KMS-11 (cell line): Measurements from ENCODE around the gene ITGA1.

ENCODE experiments used
- H2AFZ ChIP-seq: fragments of 200-600 bp; sonication (generic); 2 replicates; pipeline ENCODE4 v1.6.1; 2016; ENCODE audit warnings: antibody characterized with exemption, mixed run types, low read depth
- H3K27ac ChIP-seq: fragments of 200-600 bp; sonication (generic); 2 replicates; pipeline ENCODE4 v1.6.1; 2016; ENCODE audit warnings: mild to moderate bottlenecking, mixed run types
- H3K27me3 ChIP-seq: fragments of 200-600 bp; sonication (generic); 2 replicates; pipeline ENCODE4 v1.6.1; 2017; ENCODE audit warnings: mild to moderate bottlenecking, low read depth, mixed run types, moderate library complexity; ENCODE audit not compliant: insufficient read depth
- H3K36me3 ChIP-seq: fragments of 200-600 bp; sonication (generic); 2 replicates; pipeline ENCODE4 v1.6.1; 2017; ENCODE audit warnings: mild to moderate bottlenecking, mixed run types; ENCODE audit not compliant: insufficient read depth
- H3K4me1 ChIP-seq: fragments of 200-600 bp; sonication (generic); 2 replicates; pipeline ENCODE4 v1.6.1; 2016; ENCODE audit warnings: mild to moderate bottlenecking, low read depth, mixed run types; ENCODE audit not compliant: poor library complexity, severe bottlenecking
- H3K4me2 ChIP-seq: fragments of 200-600 bp; sonication (generic); 2 replicates; pipeline ENCODE4 v1.7.0; 2016; ENCODE audit warnings: mild to moderate bottlenecking, mixed run types
- H3K4me3 ChIP-seq: fragments of 200-600 bp; sonication (generic); IDR thresholded peaks from 2 replicates; pipeline ENCODE4 v1.6.1; 2017; ENCODE audit warnings: low read depth, low read length, mixed read lengths; ENCODE audit not compliant: insufficient read depth
- H3K79me2 ChIP-seq: fragments of 200-600 bp; sonication (generic); 2 replicates; pipeline ENCODE4 v1.6.1; 2016; ENCODE audit warnings: low read depth, mixed run types; ENCODE audit not compliant: insufficient read depth
- H3K9ac ChIP-seq: fragments of 200-600 bp; sonication (generic); 2 replicates; pipeline ENCODE4 v1.6.1; 2016; ENCODE audit warnings: mild to moderate bottlenecking, mixed run types
- H4K20me1 ChIP-seq: fragments of 200-600 bp; sonication (generic); 2 replicates; pipeline ENCODE4 v1.6.1; 2016; ENCODE audit warnings: mild to moderate bottlenecking, mixed run types; ENCODE audit not compliant: insufficient read depth
- TF ChIP-seq, protein P1 (sequence below): fragments of 200-600 bp; sonication (generic); conservative IDR thresholded peaks from 2 replicates; pipeline ENCODE4 v1.6.1; 2017; ENCODE audit warnings: low read depth, mild to moderate bottlenecking, antibody characterized with exemption, low read length, moderate library complexity, mixed read lengths

The ITGA1 gene

DNA sequence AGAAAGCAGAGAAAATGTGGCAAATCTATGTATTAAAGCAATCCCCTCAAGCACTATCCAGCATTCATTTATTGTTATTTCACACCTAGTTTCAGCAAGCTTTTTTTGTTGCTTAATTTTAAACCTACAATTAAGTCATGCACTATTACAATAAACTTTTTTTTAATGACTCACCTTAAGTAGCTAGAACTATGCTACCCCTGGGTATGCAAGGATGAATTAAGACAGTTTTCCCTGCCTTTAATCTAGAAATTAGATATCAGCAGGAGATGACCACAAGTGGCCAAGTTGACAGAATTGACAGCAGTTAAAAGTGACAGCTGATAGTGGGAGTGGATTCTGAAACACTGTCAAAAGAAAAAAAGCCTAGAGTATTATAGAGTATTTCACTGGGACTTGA, 20.0 kb downstream of the ITGA1 start:
- H3K27ac ChIP-seq: no peak overlapping the region

DNA sequence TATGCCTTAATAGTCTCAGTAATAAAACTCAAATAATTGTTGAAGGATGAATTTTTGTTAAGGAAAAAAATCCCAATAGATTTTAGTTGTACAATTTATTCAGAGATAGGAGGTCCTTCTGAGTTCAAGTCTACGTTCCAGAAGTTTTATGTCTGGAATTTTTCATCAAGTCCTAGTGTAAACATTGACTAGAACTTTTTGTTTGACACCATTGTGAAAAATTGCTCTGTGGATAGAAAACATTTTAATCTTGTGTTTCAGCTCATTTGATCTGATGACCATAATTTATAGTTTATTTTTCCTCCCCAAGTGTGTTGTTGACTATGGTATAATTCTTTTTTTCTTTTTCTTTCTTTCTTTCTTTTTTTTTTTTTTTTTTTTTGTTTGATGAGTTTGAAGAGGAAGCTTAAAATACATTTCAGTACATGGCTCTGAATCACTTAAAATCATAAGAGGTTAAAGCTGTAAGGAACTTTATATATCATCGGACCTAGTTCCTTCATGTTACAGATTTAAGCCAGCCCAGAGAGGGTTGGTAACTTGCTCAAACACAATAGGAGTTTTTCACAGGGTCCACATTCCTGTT, 20.7 kb downstream of the ITGA1 start:
- H3K27me3 ChIP-seq: no peaks in the 10 kb centered on the region
- H3K9ac ChIP-seq: no peak overlapping the region
- TF ChIP-seq, protein P1, sequence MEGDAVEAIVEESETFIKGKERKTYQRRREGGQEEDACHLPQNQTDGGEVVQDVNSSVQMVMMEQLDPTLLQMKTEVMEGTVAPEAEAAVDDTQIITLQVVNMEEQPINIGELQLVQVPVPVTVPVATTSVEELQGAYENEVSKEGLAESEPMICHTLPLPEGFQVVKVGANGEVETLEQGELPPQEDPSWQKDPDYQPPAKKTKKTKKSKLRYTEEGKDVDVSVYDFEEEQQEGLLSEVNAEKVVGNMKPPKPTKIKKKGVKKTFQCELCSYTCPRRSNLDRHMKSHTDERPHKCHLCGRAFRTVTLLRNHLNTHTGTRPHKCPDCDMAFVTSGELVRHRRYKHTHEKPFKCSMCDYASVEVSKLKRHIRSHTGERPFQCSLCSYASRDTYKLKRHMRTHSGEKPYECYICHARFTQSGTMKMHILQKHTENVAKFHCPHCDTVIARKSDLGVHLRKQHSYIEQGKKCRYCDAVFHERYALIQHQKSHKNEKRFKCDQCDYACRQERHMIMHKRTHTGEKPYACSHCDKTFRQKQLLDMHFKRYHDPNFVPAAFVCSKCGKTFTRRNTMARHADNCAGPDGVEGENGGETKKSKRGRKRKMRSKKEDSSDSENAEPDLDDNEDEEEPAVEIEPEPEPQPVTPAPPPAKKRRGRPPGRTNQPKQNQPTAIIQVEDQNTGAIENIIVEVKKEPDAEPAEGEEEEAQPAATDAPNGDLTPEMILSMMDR: no peak

More for the DNA sequence above, 20.0 kb downstream of the ITGA1 start:
- H2AFZ ChIP-seq: no peak overlapping the region
- no peak overlapping the region for H3K4me2 ChIP-seq
- TF ChIP-seq, protein P1: no peak
- H3K79me2 ChIP-seq: peaks cover 21% of the 10 kb centered on the region
- 0 out of 2 replicates have a peak, but pooled peaks cover 2% of the 10 kb centered on the region for H3K36me3 ChIP-seq
- H3K27me3 ChIP-seq: no peaks in the 10 kb centered on the region
- H4K20me1 ChIP-seq: peaks cover 9% of the 10 kb centered on the region; the same call in 1 of the 2 replicates
- H3K4me1 ChIP-seq: peaks cover 19% of the 10 kb centered on the region
- no peak overlapping the region for H3K4me3 ChIP-seq
- H3K9ac ChIP-seq: no peak overlapping the region

DNA sequence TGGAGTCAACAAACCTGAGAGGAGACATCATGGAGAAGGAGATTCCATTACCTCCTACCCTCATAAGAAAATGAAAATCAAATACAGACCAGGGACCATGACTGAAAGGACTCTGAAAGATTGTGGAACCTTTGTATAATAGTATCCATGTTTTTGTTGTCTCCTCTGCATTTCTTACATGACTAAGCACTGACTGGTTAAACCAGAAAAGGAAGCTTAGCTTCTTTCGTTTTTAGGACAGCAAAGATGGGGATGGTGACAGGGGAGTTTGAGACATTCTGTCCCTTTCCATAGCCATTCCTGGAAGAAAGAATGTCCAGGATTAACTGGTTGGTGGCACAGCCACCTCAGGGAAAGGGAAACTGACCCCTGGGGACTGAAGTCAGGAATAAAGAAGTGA, 22.2 kb downstream of the ITGA1 start:
- Histone ChIP-seq H3K27me3 (no peaks in the 10 kb centered on the region), H3K4me3 (no peak overlapping the region), H2AFZ (no peak overlapping the region), H3K79me2 (no peaks in the 10 kb centered on the region), H3K4me2 (no peak overlapping the region), H3K9ac (no peak overlapping the region), H3K27ac (no peak overlapping the region), H4K20me1 (no peaks in the 10 kb centered on the region), H3K4me1 (no peaks in the 10 kb centered on the region), H3K36me3 (no peaks in the 10 kb centered on the region)
- TF ChIP-seq, protein P1: no peak

More for the DNA sequence above, 20.7 kb downstream of the ITGA1 start:
- Histone ChIP-seq H3K36me3 (no peaks in the 10 kb centered on the region), H4K20me1 (peaks cover 3% of the 10 kb centered on the region; the same call in 1 of the 2 replicates), H3K4me3 (no peak overlapping the region), H3K4me2 (no peak overlapping the region), H3K4me1 (peaks cover 12% of the 10 kb centered on the region), H3K27ac (no peak overlapping the region), H2AFZ (no peak overlapping the region), H3K79me2 (peaks cover 14% of the 10 kb centered on the region)

DNA sequence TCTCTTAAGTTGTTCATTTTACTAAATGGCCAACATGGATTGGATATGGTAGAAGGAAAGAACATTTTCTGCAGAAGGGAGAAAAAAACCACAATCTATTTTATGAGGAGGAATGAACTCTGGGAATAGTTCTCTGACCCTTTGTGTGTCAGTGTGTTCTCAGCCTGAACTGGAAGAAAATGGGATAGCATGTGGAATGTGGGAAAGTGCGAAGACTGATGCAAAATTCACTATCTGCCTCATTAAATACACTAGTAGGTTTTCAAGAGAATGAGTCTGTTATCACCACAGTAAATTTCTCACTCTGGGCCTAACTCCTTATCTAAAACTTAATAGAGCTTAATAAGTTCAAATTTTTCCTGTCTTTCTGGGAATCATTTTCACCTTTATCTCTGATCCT, 22.7 kb downstream of the ITGA1 start:
- H3K4me3 ChIP-seq: no peak overlapping the region
- H2AFZ ChIP-seq: no peak overlapping the region
- TF ChIP-seq, protein P1: no peak
- no peak overlapping the region for H3K27ac ChIP-seq
- H3K4me1 ChIP-seq: no peaks in the 10 kb centered on the region
- H3K36me3 ChIP-seq: no peaks in the 10 kb centered on the region
- no peak overlapping the region for H3K4me2 ChIP-seq
- no peak overlapping the region for H3K9ac ChIP-seq
- no peaks in the 10 kb centered on the region for H3K79me2 ChIP-seq
- H3K27me3 ChIP-seq: no peaks in the 10 kb centered on the region
- no peaks in the 10 kb centered on the region for H4K20me1 ChIP-seq
